ENCODE data around the gene GMPR2.
A peak's percentile ranks its signal among the peaks of the same experiment; 100 is the strongest.
"Not testable (repeated sequence)": the region's sequence is repeated elsewhere in the genome, so short reads cannot be mapped to it uniquely, and the experiment has no call there.

Gene GMPR2

GRCh38 chr14:24231263-24232120 is 1.2 kb upstream of the GMPR2 start:
- DNase-seq (ENCODE audit: low spot score): no peak

DNA sequence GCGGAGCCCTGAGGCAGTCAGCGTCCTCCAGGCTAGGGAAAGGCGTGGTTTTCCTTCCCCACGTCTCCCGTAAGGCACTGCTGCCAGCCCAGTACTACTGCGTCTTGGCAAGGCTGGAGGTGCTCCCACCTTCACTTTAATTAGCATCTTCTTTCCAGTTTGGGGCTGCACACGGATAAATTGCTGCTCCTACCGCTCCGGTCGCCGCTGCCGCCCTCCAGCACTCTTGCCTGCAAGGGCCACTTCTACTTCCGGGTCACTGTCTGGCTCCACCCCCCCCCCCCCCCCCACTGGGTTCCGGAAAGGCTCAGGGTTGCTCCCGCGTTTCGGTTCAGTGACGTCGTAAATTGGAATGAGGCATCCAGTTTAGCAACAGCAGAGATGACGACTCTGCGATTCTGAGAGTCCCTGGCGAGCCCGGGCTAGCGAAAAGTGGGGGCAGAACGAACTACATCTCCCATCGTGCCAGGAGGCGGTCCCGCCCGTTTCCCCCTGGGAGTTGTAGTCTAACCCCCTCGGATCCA is 546 bp upstream of the GMPR2 start, which contains the start of gene NEDD8:
NEDD8 (minus strand) TSS at position 247 of the 524 bp plus-strand sequence; CDS start at position 147, 100 bp downstream.
- peak; percentile 95 for DNase-seq (ENCODE audit: low spot score)

GRCh38 chr14:24233538-24233866 is 773 bp downstream of the GMPR2 start:
- DNase-seq (ENCODE audit: low spot score): no peak

GRCh38 chr14:24234095-24235005 is 1.6 kb downstream of the GMPR2 start:
- no peak for DNase-seq (ENCODE audit: low spot score)

- no peak for DNase-seq (ENCODE audit: low spot score)
These were observed 3.3 kb downstream of the GMPR2 start for GRCh38 chr14:24235804-24236688.

DNA sequence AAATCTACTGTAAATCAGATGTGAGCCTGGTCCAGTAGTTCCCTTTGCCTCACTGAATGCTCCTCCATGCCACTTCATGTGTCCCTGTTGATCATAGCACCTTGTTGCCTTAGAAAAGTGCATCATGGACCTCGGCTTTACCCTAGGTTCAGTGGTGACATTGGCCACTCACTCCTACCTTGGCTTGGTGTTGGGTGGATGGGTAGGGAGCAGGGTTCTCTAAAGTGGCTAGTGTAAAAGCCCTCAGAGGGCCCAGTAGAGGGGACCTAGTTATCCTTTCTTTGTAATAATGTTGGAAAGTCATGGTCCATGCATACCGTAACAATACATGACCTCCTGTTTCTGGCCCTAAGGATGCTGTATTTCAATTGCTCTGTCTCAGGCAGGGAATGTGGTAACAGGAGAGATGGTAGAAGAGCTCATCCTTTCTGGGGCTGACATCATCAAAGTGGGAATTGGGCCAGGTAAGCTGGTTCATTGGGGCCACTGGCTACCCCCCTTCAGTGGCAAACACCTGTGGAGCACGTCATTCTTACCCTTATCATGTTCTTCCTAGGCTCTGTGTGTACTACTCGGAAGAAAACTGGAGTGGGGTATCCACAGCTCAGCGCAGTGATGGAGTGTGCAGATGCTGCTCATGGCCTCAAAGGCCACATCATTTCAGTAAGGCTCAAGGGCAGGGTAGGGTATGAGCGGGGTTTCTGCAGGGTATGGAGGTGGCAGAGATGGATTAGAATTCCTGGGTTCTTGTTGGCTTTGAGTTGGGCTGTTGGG is 4.1 kb downstream of the GMPR2 start:
- no peak for DNase-seq (ENCODE audit: low spot score)

DNA sequence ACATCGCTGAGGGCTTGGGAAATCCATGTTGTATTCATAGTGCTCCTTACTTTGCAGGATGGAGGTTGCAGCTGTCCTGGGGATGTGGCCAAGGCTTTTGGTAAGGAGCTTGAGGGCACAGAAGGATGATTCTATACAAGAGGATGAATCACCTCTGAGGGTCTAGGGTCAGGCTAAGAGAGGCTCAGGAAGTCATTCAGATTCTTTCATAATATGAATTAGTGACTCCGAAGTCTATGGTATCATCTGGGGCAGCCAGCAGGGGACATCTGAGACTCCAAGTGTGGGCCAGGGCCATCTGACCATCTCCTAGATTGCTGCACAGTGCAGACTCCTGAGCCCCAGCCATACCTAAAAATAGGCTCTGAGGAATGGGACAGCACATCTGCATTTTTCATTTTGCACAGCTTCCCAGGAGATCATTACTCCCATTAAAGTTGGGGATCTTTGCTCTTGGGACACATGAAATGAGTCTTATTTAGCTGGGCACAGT is 4.8 kb downstream of the GMPR2 start:
- DNase-seq (ENCODE audit: low spot score): no peak

DNA sequence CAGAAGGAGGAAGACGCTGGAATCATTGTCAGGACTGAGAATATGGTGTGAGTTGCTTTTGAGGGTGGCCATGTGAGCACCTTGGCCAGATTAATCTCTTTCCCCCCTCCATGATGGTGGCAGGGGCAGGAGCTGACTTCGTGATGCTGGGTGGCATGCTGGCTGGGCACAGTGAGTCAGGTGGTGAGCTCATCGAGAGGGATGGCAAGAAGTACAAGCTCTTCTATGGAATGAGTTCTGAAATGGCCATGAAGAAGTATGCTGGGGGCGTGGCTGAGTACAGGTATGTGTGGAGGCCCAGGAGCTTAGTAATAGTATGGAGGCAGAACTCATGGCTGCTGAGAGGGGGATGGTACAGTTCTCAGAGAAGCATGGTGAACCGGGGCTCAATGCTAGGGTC is 5.4 kb downstream of the GMPR2 start:
- DNase-seq (ENCODE audit: low spot score): no peak

DNA sequence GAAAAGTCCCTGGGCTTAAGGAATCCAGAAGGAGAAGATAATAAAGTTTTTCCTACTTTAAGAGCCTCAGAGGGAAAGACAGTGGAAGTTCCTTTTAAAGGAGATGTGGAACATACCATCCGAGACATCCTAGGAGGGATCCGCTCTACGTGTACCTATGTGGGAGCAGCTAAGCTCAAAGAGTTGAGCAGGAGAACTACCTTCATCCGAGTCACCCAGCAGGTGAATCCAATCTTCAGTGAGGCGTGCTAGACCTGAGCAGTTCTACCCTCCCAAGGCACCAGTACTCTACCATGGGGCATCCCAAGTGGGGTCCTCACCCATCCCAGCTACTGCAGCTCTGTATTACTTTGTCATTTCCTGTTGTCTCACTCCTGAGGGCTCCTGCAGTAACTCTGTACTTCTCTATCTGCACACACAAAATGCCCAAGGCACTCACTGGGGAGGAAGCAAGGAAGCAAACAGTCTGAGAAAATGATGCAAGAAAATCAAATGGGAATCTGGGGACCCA is 5.9 kb downstream of the GMPR2 start:
- no peak for DNase-seq (ENCODE audit: low spot score)

DNA sequence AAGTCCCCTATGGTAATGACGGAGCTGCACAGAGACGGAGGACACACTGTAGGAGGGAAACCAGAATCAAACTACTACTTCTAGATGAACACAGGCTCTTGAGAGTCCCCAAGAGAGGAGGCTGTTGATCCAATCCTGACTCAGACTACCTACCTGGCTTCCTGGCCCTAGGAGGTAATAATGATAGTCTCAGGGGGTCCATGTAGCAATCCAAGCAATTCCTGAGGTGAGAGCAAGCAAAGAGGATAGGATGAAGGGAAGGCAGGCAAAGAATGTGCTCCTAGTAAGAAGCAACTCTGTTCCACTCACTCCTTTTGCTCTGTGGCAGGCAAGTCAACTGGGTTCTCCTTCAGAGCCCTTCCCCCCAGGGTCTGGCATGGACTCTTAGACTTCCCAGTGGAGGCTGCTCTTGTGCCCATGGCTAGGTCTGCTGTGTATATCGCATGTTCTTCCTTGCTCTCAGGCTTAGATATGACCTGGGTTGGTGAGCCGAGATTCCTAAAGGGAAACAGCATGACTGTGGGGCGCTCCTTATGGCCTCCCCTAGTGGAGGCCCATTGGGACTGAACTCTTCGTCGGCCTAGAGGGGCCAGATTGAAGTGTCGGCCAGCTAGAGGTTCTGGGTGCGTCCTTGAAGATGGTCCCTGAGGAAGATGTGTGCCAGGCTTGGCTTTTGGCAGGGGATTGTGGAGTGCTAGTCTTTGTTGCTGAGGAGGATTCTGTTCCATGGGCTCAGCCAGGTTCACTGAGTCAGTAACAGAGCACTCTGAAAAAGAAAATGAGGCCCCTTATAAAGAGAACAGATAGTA is 7.6 kb downstream of the GMPR2 start:
- DNase-seq (ENCODE audit: low spot score): no peak

GRCh38 chr14:24241829-24242443 is 9.2 kb downstream of the GMPR2 start:
- peak; percentile 97 for DNase-seq (ENCODE audit: low spot score)

- DNase-seq (ENCODE audit: low spot score): no peak
These were observed 10.7 kb downstream of the GMPR2 start for GRCh38 chr14:24243336-24243836.

DNA sequence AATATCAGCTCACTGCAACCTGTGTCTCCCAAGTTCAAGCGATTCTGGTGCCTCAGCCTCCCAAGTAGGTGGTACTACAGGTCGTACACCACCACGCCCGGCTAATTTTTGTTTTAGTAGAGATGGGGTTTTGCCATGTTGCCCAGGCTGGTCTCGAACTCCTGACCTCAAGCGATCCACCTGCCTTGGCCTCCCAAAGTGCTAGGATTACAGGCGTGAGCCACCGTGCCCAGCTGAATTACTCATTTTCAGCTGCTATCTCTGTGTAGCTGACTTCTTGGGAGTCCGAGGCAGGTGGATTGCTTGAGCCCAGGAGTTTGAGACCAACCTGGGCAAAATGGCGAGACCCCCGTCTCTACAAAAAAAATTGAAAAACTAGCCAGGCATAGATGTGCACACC is 12.6 kb downstream of the GMPR2 start:
- not testable (repeated sequence) for DNase-seq (ENCODE audit: low spot score)

DNA sequence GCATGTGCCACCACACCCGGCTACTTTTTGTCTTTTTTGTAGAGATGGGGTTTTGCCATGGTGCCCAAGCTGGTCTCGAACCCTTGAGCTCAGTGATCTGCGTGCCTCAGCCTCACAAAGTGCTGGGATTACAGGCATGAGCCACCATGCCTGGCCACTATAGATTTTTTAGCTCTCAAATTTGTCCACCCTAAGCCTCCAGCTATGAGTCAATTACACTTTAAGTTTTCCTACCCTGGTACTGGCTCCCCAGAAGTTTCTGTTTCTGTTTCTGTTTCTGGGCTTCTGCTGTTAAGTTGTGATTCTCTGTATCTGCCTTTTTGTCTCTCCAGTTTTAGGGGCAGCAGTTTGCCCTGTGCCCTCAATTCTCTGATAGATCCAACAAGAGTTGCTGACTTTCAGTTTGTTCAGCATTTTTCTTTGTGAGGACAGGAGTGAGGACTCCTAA is 14.1 kb downstream of the GMPR2 start:
- no peak for DNase-seq (ENCODE audit: low spot score)

DNA sequence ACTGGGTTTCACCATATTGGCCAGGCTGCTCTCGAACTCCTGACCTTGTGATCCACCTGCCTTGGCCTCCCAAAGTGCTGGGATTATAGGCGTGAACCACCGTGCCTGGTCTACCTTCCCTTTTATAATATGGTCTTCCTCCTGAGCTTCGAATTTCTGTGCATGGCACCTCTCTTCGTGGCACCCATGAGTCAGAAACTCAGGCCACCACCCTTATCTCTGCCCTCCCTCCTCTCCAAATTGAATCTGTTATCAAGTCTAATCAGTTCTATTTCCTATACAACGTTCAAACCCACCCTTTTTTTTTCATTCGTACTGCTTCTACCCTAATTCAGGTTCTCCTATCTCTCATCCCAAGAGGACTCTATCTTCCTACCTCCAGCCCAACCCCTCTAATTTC is 14.7 kb downstream of the GMPR2 start:
- DNase-seq (ENCODE audit: low spot score): no peak

GRCh38 chr14:24249230-24250021 is 16.7 kb downstream of the GMPR2 start:
- DNase-seq (ENCODE audit: low spot score): no peak

DNA sequence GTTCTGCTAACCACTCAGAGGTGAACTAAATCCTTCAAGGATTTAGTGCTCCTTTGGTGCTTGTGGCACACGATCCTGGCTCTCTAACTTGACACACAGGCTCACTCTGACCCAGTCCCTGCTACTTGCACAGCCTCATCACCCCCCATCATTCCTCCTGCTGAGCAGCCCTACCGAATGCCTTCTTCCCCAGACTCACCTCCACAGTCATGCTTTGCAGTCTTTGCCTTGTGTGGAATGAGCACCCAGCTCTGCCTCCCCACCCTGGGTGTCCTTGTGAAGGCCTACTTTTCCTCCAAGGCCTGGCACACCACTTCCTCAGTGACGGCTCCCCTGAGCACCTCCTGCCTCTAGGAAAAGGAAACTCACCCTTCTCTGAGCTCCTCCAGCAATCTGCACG is 17.6 kb downstream of the GMPR2 start:
- no peak for DNase-seq (ENCODE audit: low spot score)

- DNase-seq (ENCODE audit: low spot score): peak; percentile 42
These were observed 19.2 kb downstream of the GMPR2 start for GRCh38 chr14:24251880-24252288.

Data from GM03348 (cell line).